Endodermal cell (in vitro differentiated cells): ENCODE data around the gene NKX6-2. TPM values are rescaled to one million over a fixed set of nuclear protein-coding genes. Genes with fewer than 3 reads are reported as not detected.

ENCODE experiments used
- DNase-seq: peaks from one replicate; pipeline ENCODE4 v3.0.0-alpha.2; 2017
- H3K27ac ChIP-seq: 2 replicates; pipeline ENCODE4 v1.5.1; 2013; ENCODE audit warnings: mild to moderate bottlenecking, low read depth, low read length, moderate library complexity
- H3K27me3 ChIP-seq: 2 replicates; pipeline ENCODE4 v1.6.1; 2013; ENCODE audit warnings: mild to moderate bottlenecking, low read length, moderate library complexity; ENCODE audit not compliant: insufficient read depth, control insufficient read depth, poor library complexity, severe bottlenecking
- H3K36me3 ChIP-seq: 2 replicates; pipeline ENCODE4 v1.7.0; 2013; ENCODE audit warnings: mild to moderate bottlenecking, low read length, moderate library complexity; ENCODE audit not compliant: control insufficient read depth, insufficient read depth
- H3K4me1 ChIP-seq: one replicate; pipeline ENCODE4 v1.7.0; 2013; ENCODE audit warnings: low read length; ENCODE audit not compliant: control insufficient read depth, insufficient read depth
- H3K4me3 ChIP-seq: 2 replicates; pipeline ENCODE4 v1.5.1; 2013; ENCODE audit warnings: mild to moderate bottlenecking, low read length, moderate library complexity
- H3K9ac ChIP-seq: 2 replicates; pipeline ENCODE4 v1.6.1; 2013; ENCODE audit warnings: mild to moderate bottlenecking, low read length, moderate library complexity; ENCODE audit not compliant: poor library complexity, severe bottlenecking; ENCODE audit errors: extremely low read depth
- H3K9me3 ChIP-seq: 2 replicates; pipeline ENCODE4 v1.6.1; 2013; ENCODE audit warnings: mild to moderate bottlenecking, low read length, moderate library complexity; ENCODE audit not compliant: control insufficient read depth
- H3K27ac Mint-ChIP-seq: 2 replicates; pipeline ENCODE4 v1.8.0; 2020; ENCODE audit warnings: mixed read lengths
- H3K27me3 Mint-ChIP-seq: 2 replicates; pipeline ENCODE4 v1.8.0; 2021; ENCODE audit warnings: mild to moderate bottlenecking, mixed read lengths; ENCODE audit not compliant: insufficient read depth
- H3K36me3 Mint-ChIP-seq: 2 replicates; pipeline ENCODE4 v1.8.0; 2020; ENCODE audit warnings: low read depth, mixed read lengths
- H3K4me1 Mint-ChIP-seq: 2 replicates; pipeline ENCODE4 v1.8.0; 2020; ENCODE audit warnings: mixed read lengths
- H3K4me3 Mint-ChIP-seq: 2 replicates; pipeline ENCODE4 v1.8.0; 2020; ENCODE audit warnings: mild to moderate bottlenecking, moderate library complexity, mixed read lengths
- H3K9me3 Mint-ChIP-seq: 2 replicates; pipeline ENCODE4 v1.8.0; 2020; ENCODE audit warnings: mild to moderate bottlenecking, mixed read lengths
- WGBS, 2 experiments: methylation state at CpG; one replicate each; pipeline versions ENCODE4 v1.1.5 to v1.1.7; 2013; ENCODE audit warnings: missing lambda C conversion rate in 2 of 2, mixed read lengths in 1 of 2; ENCODE audit not compliant: insufficient coverage in 1 of 2, insufficient read length in 1 of 2; 5-methylcytosine and 5-hydroxymethylcytosine counted together
- long read RNA-seq, 4 experiments: library from polyadenylated mRNA in 2 of 4; library from RNA in 1 of 4; library from capped mRNA in 1 of 4; stranded (forward) in 3 of 4; unstranded in 1 of 4; transcript quantifications; one replicate each; pipeline ENCODE4 v2.0.0, GENCODE V29; 2020 to 2021; ENCODE audit warnings: inconsistent platforms in 1 of 4
- polyA plus RNA-seq, 2 experiments: library from polyadenylated mRNA; stranded (reverse); fragments of 50-300 nt; gene quantifications; one replicate each; pipeline ENCODE4 v1.2.3, GENCODE V29; 2013
- total RNA-seq, 2 donors: library from RNA; stranded (reverse); fragmentation: NEBNext Ultra II Directional in 1 of 2; extraction: Animal tissue kit (Norgen Biotek cat#: 25700) in 1 of 2; gene quantifications; 2 replicates in 1 of 2; 3 replicates in 1 of 2; pipeline ENCODE4 v1.2.1, GENCODE V29; 2021
- TF ChIP-seq, protein P1 (sequence below): fragments of 200-600 bp; sonication (generic); conservative IDR thresholded peaks from 2 replicates; pipeline ENCODE4 v1.5.0; 2021; ENCODE audit warnings: antibody characterized with exemption, mild to moderate bottlenecking

The NKX6-2 gene
- under 1 TPM in 1 of 2 donors, not detected in 1; 0.31 TPM for total RNA-seq
- 0.43 TPM for polyA plus RNA-seq (2013, experiment 1 of 2)
- polyA plus RNA-seq (2013, experiment 2 of 2), result 0.37 TPM
- long read RNA-seq, experiment 1, result 0 reads
- long read RNA-seq, experiment 2, result 0 reads
- long read RNA-seq, experiment 3, result 0 reads
- long read RNA-seq, experiment 4, result 0 reads

DNA sequence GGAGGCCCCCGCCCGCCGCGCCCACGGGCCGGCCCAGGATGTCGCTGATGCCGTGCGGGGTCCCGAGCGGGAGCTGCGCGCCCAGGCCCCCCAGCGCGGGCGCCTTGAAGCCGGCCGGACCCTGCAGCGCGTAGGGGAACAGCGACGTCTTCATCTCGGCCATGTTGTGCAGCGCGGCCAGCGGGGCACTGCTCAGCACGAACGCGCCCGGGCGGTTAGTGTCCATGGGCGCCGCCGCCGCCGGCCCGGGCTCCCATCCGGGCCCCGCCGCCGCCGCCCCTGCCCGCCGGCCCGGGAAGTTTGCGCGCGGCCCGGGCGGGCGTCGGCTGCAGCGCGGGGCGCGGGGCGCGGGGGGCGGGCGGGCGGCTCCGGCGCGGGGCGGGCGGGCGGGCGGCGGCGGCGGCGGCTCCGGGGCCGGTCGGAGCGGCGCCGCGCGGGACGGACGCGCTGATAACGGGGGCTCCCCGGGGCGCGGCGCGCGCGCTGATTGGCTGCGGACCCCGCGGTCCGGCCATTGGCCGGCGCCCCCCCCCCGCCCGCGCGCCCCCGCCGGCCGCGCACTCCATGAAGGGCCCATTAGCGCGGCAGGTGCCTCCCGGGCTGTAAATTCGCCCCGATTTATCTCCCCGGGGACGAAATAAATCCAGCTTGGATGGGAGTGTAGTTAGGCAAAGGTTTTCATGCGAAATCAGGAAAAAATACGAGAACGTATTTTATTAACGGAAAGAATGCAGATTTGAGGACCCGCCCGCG, at the start of gene NKX6-2:
NKX6-2 (minus strand) TSS at position 425 of the 753 bp plus-strand sequence; CDS start at position 226, 199 bp downstream.
- H3K9me3 ChIP-seq, result no peaks in the 10 kb centered on the region
- no peak within 1 kb of the TSS for H3K9ac ChIP-seq
- WGBS, 2 experiments, result 2 to 4% methylated on average over 11 to 100 of the region's 119 CpGs
- H3K27me3 Mint-ChIP-seq, result peaks cover 80% of the 10 kb centered on the region
- H3K36me3 Mint-ChIP-seq, result peaks cover 17% of the 10 kb centered on the region
- H3K27ac Mint-ChIP-seq, result no peak within 1 kb of the TSS
- no peaks in the 10 kb centered on the region for H3K4me1 Mint-ChIP-seq
- H3K4me3 ChIP-seq, result no peak within 1 kb of the TSS
- H3K27ac ChIP-seq, result no peak within 1 kb of the TSS
- H3K4me3 Mint-ChIP-seq, result no peak within 1 kb of the TSS
- peak; percentile 64 for DNase-seq
- no peaks in the 10 kb centered on the region for H3K4me1 ChIP-seq
- TF ChIP-seq, protein P1, sequence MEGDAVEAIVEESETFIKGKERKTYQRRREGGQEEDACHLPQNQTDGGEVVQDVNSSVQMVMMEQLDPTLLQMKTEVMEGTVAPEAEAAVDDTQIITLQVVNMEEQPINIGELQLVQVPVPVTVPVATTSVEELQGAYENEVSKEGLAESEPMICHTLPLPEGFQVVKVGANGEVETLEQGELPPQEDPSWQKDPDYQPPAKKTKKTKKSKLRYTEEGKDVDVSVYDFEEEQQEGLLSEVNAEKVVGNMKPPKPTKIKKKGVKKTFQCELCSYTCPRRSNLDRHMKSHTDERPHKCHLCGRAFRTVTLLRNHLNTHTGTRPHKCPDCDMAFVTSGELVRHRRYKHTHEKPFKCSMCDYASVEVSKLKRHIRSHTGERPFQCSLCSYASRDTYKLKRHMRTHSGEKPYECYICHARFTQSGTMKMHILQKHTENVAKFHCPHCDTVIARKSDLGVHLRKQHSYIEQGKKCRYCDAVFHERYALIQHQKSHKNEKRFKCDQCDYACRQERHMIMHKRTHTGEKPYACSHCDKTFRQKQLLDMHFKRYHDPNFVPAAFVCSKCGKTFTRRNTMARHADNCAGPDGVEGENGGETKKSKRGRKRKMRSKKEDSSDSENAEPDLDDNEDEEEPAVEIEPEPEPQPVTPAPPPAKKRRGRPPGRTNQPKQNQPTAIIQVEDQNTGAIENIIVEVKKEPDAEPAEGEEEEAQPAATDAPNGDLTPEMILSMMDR, result no peak
- H3K9me3 Mint-ChIP-seq, result peaks cover 2% of the 10 kb centered on the region
- no peaks in the 10 kb centered on the region for H3K36me3 ChIP-seq
- peaks cover 92% of the 10 kb centered on the region for H3K27me3 ChIP-seq

DNA sequence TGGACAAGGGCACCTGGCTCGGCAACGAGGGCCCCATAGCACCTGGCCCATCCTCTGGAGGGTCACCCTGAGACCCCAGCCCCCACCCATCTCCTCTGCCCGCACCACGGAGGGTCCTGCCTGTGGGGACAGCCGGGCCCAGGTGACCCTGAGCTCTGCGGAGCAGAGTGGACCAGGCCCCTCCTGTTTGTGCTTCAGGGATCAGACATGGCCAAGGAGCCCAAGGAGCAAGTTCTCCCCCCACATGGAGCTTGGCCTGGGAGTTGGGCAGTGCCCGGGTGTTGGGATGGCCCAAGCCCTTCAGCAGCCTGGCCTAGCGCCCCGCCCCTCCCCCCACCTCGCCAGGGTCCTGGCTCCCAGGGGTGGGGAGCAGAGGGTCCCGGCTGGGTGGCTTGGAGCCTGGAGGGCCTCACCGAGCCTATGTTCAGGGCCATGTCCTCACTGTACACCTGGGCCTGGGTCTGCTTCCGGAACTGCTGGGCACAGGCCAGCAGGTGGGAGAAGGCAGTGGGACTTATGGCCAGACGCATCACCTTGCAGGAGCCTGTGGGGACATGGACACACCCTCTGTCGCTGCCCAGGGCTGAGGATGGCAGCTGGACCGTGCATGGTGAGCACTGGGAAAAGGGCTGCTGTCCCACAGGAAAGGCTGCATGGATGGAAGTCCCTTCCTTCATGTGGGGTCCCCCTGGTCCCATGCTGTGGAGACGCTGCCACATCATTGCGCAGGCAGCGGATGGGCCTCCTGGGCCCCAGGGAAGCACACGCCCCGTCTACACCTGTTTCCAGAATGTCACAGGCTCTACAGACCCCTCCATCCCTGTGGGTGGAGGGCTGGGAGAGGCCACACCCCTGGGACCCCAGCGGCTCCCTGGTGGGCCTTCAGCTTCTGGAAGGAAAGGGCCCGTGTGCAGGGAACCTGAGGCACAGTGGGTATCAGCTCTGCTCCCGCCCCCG, 49.2 kb upstream of the NKX6-2 start:
- H3K4me1 ChIP-seq, result no peaks in the 10 kb centered on the region
- no peaks in the 10 kb centered on the region for H3K36me3 ChIP-seq
- Mint-ChIP-seq H3K4me3 (no peak overlapping the region), H3K36me3 (no peaks in the 10 kb centered on the region), H3K27ac (no peak overlapping the region), H3K9me3 (no peaks in the 10 kb centered on the region), H3K27me3 (no peaks in the 10 kb centered on the region), H3K4me1 (no peaks in the 10 kb centered on the region)
- TF ChIP-seq, protein P1, result no peak
- no peak for DNase-seq
- 94 to 100% methylated on average over 10 to 22 of the region's 25 CpGs for WGBS, 2 experiments
- peaks cover 5% of the 10 kb centered on the region for H3K27me3 ChIP-seq
- H3K27ac ChIP-seq, result no peak overlapping the region
- H3K9me3 ChIP-seq, result no peaks in the 10 kb centered on the region
- H3K9ac ChIP-seq, result no peak overlapping the region
- no peak overlapping the region for H3K4me3 ChIP-seq

DNA sequence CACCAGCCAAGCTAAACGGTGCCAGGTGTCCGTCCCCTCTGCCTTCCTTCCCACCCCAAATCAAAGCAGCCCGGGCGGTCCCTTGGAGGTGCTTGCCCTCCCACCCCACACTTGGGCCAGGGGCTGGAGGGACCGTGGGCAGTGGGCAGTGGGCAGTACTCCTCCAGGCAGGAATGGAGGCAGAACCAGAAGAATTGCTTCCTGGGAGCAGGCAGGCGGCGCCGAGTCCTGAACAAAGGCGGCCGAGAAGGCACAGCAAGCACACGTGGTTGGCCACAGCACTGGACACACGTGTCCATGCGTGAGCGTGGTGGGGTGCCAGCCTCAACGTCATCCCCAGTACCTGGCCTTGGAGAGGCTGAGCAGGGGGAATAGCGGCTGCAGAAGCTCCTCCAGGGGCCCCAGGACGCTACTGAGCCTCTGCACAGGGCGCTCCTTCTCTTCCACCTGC, 48.4 kb upstream of the NKX6-2 start:
- Mint-ChIP-seq H3K4me1 (no peaks in the 10 kb centered on the region), H3K27me3 (no peaks in the 10 kb centered on the region), H3K36me3 (no peaks in the 10 kb centered on the region), H3K4me3 (no peak overlapping the region), H3K9me3 (no peaks in the 10 kb centered on the region), H3K27ac (no peak overlapping the region)
- DNase-seq, result no peak
- Histone ChIP-seq H3K4me3 (no peak overlapping the region), H3K27ac (no peak overlapping the region), H3K27me3 (peaks cover 5% of the 10 kb centered on the region), H3K36me3 (no peaks in the 10 kb centered on the region), H3K9me3 (no peaks in the 10 kb centered on the region), H3K4me1 (no peaks in the 10 kb centered on the region), H3K9ac (no peak overlapping the region)
- TF ChIP-seq, protein P1, result no peak
- 90 to 94% methylated on average over 15 to 18 of the region's 18 CpGs for WGBS, 2 experiments
